OCI-LY3 (cell line): ENCODE measurements around the gene HMGN4.

Experiments used
- H2AFZ ChIP-seq: fragments of 200-600, 300-600 bp; shearing (Covaris generic); 2 replicates; pipeline ENCODE4 v1.6.0; 2014; ENCODE audit warnings: antibody characterized with exemption, low read depth, low read length
- H3K27ac ChIP-seq: fragments of 200-600, 300-600 bp; sonication (generic); 2 replicates; pipeline ENCODE4 v1.5.1; 2014; ENCODE audit warnings: mild to moderate bottlenecking, low read length, moderate library complexity, mixed read lengths
- H3K27me3 ChIP-seq: fragments of 200-600, 300-600 bp; sonication (generic); 2 replicates; pipeline ENCODE4 v1.6.1; 2014; ENCODE audit warnings: low read depth, low read length, mixed read lengths
- H3K36me3 ChIP-seq: fragments of 200-600, 300-600 bp; sonication (generic); replicated peaks from 2 replicates; pipeline ENCODE3; 2014; ENCODE audit warnings: low read depth, low read length, mixed read lengths
- H3K4me1 ChIP-seq: fragments of 300-600, 200-600 bp; sonication (generic); 2 replicates; pipeline ENCODE4 v1.6.1; 2014; ENCODE audit warnings: low read length, mixed read lengths
- H3K4me2 ChIP-seq: fragments of 200-600, 300-600 bp; sonication (generic); 2 replicates; pipeline ENCODE4 v1.6.1; 2014; ENCODE audit warnings: low read length, mixed read lengths
- H3K4me3 ChIP-seq: fragments of 300-600, 200-600 bp; sonication (generic); 2 replicates; pipeline ENCODE4 v1.5.1; 2014; ENCODE audit warnings: antibody characterized with exemption, mild to moderate bottlenecking, low read length, moderate library complexity
- H3K79me2 ChIP-seq: fragments of 300-600, 200-600 bp; shearing (Covaris generic); 2 replicates; pipeline ENCODE4 v1.6.1; 2014; ENCODE audit warnings: mild to moderate bottlenecking, low read length, mixed read lengths
- H3K9ac ChIP-seq: fragments of 300-600, 200-600 bp; shearing (Covaris generic); 2 replicates; pipeline ENCODE4 v1.6.0; 2014; ENCODE audit warnings: mild to moderate bottlenecking, low read length, moderate library complexity
- H3K9me3 ChIP-seq: fragments of 200-600, 300-600 bp; shearing (Covaris generic); 2 replicates; pipeline ENCODE4 v1.6.1; 2014; ENCODE audit warnings: low read length, mixed read lengths; ENCODE audit not compliant: insufficient read depth
- H4K20me1 ChIP-seq: fragments of 200-600, 300-600 bp; sonication (generic); 2 replicates; pipeline ENCODE4 v1.6.1; 2016; ENCODE audit warnings: low read length, mixed read lengths; ENCODE audit not compliant: insufficient read depth
- CTCF ChIP-seq: fragments of 200-600, 300-600 bp; sonication (generic); IDR thresholded peaks from 2 replicates; pipeline ENCODE4 v1.5.1; 2014; ENCODE audit warnings: antibody characterized with exemption, low read length, low read depth
- EZH2phosphoT487 ChIP-seq: fragments of 200-600 bp; shearing (Covaris generic); IDR thresholded peaks from 2 replicates; pipeline ENCODE4 v1.6.1; 2018; ENCODE audit warnings: antibody characterized with exemption, mixed run types, low read depth

HMGN4 gene

GRCh38 chr6:26514984-26515383 lies 23.2 kb upstream of the HMGN4 start:
- H3K36me3 ChIP-seq = no peaks in the 10 kb centered on the region
- no peak overlapping the region for H3K4me2 ChIP-seq
- TF ChIP-seq EZH2phosphoT487 (no peak), CTCF (no peak)
- no peak overlapping the region for H2AFZ ChIP-seq
- H3K27me3 ChIP-seq = no peaks in the 10 kb centered on the region
- no peak overlapping the region for H3K4me3 ChIP-seq
- peaks cover 1% of the 10 kb centered on the region for H3K4me1 ChIP-seq
- no peaks in the 10 kb centered on the region for H3K9me3 ChIP-seq
- H3K79me2 ChIP-seq = no peaks in the 10 kb centered on the region
- no peaks in the 10 kb centered on the region for H4K20me1 ChIP-seq
- H3K9ac ChIP-seq = no peak overlapping the region
- H3K27ac ChIP-seq = no peak overlapping the region

- H3K4me1 ChIP-seq = peaks cover 7% of the 10 kb centered on the region
- H3K4me3 ChIP-seq = no peak overlapping the region
- H3K36me3 ChIP-seq = no peaks in the 10 kb centered on the region
- H3K79me2 ChIP-seq = no peaks in the 10 kb centered on the region
- no peaks in the 10 kb centered on the region for H3K27me3 ChIP-seq
- TF ChIP-seq EZH2phosphoT487 = no peak
- no peak for TF ChIP-seq CTCF
- no peak overlapping the region for H2AFZ ChIP-seq
- no peaks in the 10 kb centered on the region for H3K9me3 ChIP-seq
- no peak overlapping the region for H3K27ac ChIP-seq
- no peaks in the 10 kb centered on the region for H4K20me1 ChIP-seq
- H3K9ac ChIP-seq = no peak overlapping the region
- no peak overlapping the region for H3K4me2 ChIP-seq
Observed at GRCh38 chr6:26516481-26517427, 21.4 kb upstream of the HMGN4 start.

DNA sequence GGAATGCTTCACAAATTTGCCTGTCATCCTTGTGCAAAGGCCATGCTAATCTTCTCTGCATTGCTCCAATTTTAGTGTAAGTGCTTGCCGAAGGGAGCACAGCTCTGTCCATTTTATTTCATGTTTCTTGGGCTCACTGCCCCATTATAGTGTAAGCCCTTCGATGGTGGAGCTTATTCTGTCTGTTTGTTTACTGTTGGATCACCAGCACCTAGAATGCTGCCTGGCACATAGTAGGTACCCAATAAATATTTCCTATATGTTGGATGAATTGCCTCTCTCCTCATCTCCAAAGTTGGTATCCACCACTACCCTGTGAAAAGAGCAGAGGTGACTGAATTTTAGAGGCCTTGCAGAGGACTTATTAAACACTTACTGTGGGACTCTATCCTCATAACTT lies 18.8 kb upstream of the HMGN4 start:
- H4K20me1 ChIP-seq = no peaks in the 10 kb centered on the region
- peaks cover 21% of the 10 kb centered on the region for H3K79me2 ChIP-seq
- no peak overlapping the region for H3K27ac ChIP-seq
- H3K9ac ChIP-seq = no peak overlapping the region
- H2AFZ ChIP-seq = no peak overlapping the region
- H3K4me3 ChIP-seq = no peak overlapping the region
- H3K4me1 ChIP-seq = peaks cover 7% of the 10 kb centered on the region
- no peaks in the 10 kb centered on the region for H3K36me3 ChIP-seq
- H3K9me3 ChIP-seq = no peaks in the 10 kb centered on the region
- no peak overlapping the region for H3K4me2 ChIP-seq
- TF ChIP-seq CTCF (no peak), EZH2phosphoT487 (no peak)
- H3K27me3 ChIP-seq = no peaks in the 10 kb centered on the region

DNA sequence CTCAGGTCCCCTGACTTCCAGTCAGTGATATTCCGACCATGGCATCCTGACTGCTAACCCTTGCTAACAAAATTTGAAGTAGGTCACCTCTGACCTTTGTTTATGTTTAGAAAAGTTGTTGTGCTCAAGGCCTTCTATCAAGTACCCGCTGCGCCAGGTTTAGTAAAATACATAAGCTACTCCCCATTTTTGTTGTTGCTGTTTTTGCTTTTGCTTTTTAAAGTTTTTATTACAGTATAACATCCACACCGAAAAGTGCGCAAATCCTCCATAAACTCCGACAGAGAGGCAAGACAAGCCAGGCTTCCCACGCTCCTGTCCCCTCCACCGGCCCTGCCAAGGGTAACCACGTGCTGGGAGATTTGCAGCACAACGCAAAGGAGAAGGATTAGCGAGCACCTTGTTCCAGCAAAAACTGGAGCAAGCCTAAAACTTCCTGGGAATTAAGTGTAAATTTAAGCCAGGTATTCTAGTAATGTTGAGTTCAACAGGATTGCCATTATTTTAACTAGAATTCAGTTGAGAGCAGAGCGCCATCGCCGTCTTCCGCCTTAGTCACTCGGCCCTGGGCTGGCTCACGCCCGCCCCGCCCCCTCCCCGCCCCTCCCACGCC lies 17.8 kb upstream of the HMGN4 start:
- H3K27me3 ChIP-seq = no peaks in the 10 kb centered on the region
- peak overlapping the region; percentile 75 for H3K4me3 ChIP-seq
- peak overlapping the region; percentile 62 for H3K9ac ChIP-seq
- H3K4me2 ChIP-seq = peak overlapping the region; percentile 91
- H2AFZ ChIP-seq = peak overlapping the region; percentile 81
- H4K20me1 ChIP-seq = no peaks in the 10 kb centered on the region
- H3K4me1 ChIP-seq = peaks cover 7% of the 10 kb centered on the region
- no peaks in the 10 kb centered on the region for H3K9me3 ChIP-seq
- H3K79me2 ChIP-seq = peaks cover 26% of the 10 kb centered on the region
- H3K27ac ChIP-seq = peak overlapping the region; percentile 47
- no peak for TF ChIP-seq EZH2phosphoT487
- TF ChIP-seq CTCF = no peak
- no peaks in the 10 kb centered on the region for H3K36me3 ChIP-seq
